Liver (tissue), 9 donors: Measurements from ENCODE around the gene SPRY2. TPM values are rescaled to one million over a fixed set of nuclear protein-coding genes. Genes with fewer than 3 reads are reported as not detected.

ENCODE experiments used
- DNase-seq: peaks from one replicate; pipeline ENCODE4 v3.0.0-alpha.2; 2017; ENCODE audit warnings: low spot score
- H3K27ac ChIP-seq, 2 donors: one replicate each; pipeline ENCODE4 v1.7.0; 2013; ENCODE audit warnings: inconsistent platforms in 2 of 2, low read length in 2 of 2, control low read depth in 1 of 2, low read depth in 1 of 2, mild to moderate bottlenecking in 1 of 2
- H3K27me3 ChIP-seq, 4 donors: one replicate each; pipeline versions ENCODE4 v1.6.1 to v1.7.0; 2013; ENCODE audit warnings: low read length in 3 of 4, inconsistent platforms in 1 of 4, mild to moderate bottlenecking in 1 of 4, moderate library complexity in 1 of 4; ENCODE audit not compliant: control insufficient read depth in 4 of 4, insufficient read depth in 4 of 4
- H3K36me3 ChIP-seq, 4 donors: one replicate each; pipeline versions ENCODE4 v1.6.1 to v1.7.0; 2013; ENCODE audit warnings: low read length in 3 of 4, mild to moderate bottlenecking in 3 of 4, low read depth in 1 of 4, moderate library complexity in 1 of 4; ENCODE audit not compliant: control insufficient read depth in 4 of 4, insufficient read depth in 3 of 4
- H3K4me1 ChIP-seq, 4 donors: one replicate each; pipeline versions ENCODE4 v1.6.1 to v1.7.0; 2013; ENCODE audit warnings: low read length in 3 of 4, mild to moderate bottlenecking in 3 of 4, moderate library complexity in 1 of 4; ENCODE audit not compliant: control insufficient read depth in 4 of 4, insufficient read depth in 4 of 4
- H3K4me3 ChIP-seq, 3 donors: one replicate each; pipeline versions ENCODE4 v1.6.1 to v1.7.0; 2013; ENCODE audit warnings: low read length in 3 of 3, control low read depth in 1 of 3, low read depth in 1 of 3, mild to moderate bottlenecking in 1 of 3
- H3K9ac ChIP-seq, 2 donors: one replicate each; pipeline ENCODE4 v1.7.0; 2013; ENCODE audit warnings: low read length in 2 of 2, mild to moderate bottlenecking in 2 of 2, moderate library complexity in 2 of 2, control low read depth in 1 of 2, low read depth in 1 of 2
- H3K9me3 ChIP-seq, 4 donors: one replicate each; pipeline versions ENCODE4 v1.6.1 to v1.7.0; 2013; ENCODE audit warnings: low read length in 3 of 4; ENCODE audit not compliant: control insufficient read depth in 4 of 4
- CTCF ChIP-seq: fragments of 150-350 bp; IDR thresholded peaks from 2 replicates; pipeline ENCODE4 v1.5.1; 2017; ENCODE audit warnings: improper control_type of control experiment, low read depth, low read length; ENCODE audit not compliant: missing input control
- EGR1 ChIP-seq, 2 donors: IDR thresholded peaks; 2 replicates each; pipeline ENCODE4 v1.6.1; 2016 to 2018; ENCODE audit warnings: antibody characterized with exemption in 2 of 2, low read depth in 2 of 2
- FOXA1 ChIP-seq: IDR thresholded peaks from 2 replicates; pipeline ENCODE4 v1.6.1; 2016; ENCODE audit warnings: antibody characterized with exemption
- FOXA2 ChIP-seq: IDR thresholded peaks from 2 replicates; pipeline ENCODE4 v1.6.1; 2016; ENCODE audit warnings: antibody characterized with exemption
- GABPA ChIP-seq, 2 donors: IDR thresholded peaks in 1 of 2; conservative IDR thresholded peaks in 1 of 2; 2 replicates each; pipeline ENCODE4 v1.6.1; 2016; ENCODE audit warnings: antibody characterized with exemption in 2 of 2, mild to moderate bottlenecking in 1 of 2, moderate library complexity in 1 of 2
- HNF4A ChIP-seq, 2 donors: conservative IDR thresholded peaks; 2 replicates each; pipeline ENCODE4 v1.6.1; 2016; ENCODE audit warnings: antibody characterized with exemption in 2 of 2, mild to moderate bottlenecking in 2 of 2
- HNF4G ChIP-seq: IDR thresholded peaks from 2 replicates; pipeline ENCODE4 v1.6.1; 2016; ENCODE audit warnings: antibody characterized with exemption
- JUND ChIP-seq, 2 donors: IDR thresholded peaks; 2 replicates each; pipeline ENCODE4 v1.6.1; 2016; ENCODE audit warnings: antibody characterized with exemption in 2 of 2
- MAX ChIP-seq: IDR thresholded peaks from 2 replicates; pipeline ENCODE4 v1.6.1; 2016; ENCODE audit warnings: antibody characterized with exemption
- RXRA ChIP-seq, 2 donors: IDR thresholded peaks; 2 replicates each; pipeline ENCODE4 v1.6.1; 2017 to 2018; ENCODE audit warnings: antibody characterized with exemption in 2 of 2, mild to moderate bottlenecking in 1 of 2
- SP1 ChIP-seq: IDR thresholded peaks from 2 replicates; pipeline ENCODE4 v1.6.1; 2018; ENCODE audit warnings: antibody characterized with exemption, mild to moderate bottlenecking
- TAF1 ChIP-seq: conservative IDR thresholded peaks from 2 replicates; pipeline ENCODE4 v1.6.1; 2016; ENCODE audit warnings: antibody characterized with exemption, mild to moderate bottlenecking
- YY1 ChIP-seq: IDR thresholded peaks from 2 replicates; pipeline ENCODE4 v1.6.1; 2016; ENCODE audit warnings: antibody characterized with exemption, mild to moderate bottlenecking
- ZBTB33 ChIP-seq: IDR thresholded peaks from 2 replicates; pipeline ENCODE4 v1.6.1; 2016; ENCODE audit warnings: antibody characterized with exemption
- WGBS: extraction: QIAGEN DNeasy Blood & Tissue Kit; methylation state at CpG from one replicate; pipeline ENCODE4 v1.1.7; 2013; 5-methylcytosine and 5-hydroxymethylcytosine counted together
- polyA plus RNA-seq, 2 donors: library from polyadenylated mRNA; stranded (reverse) in 1 of 2; unstranded in 1 of 2; fragments of 200-250 nt in 1 of 2; fragments of >200 nt in 1 of 2; fragmentation: Nextera tagmentation in 1 of 2; extraction: Ambion mirVana in 1 of 2; gene quantifications; one replicate each; pipeline versions ENCODE4 v1.2.1 to v1.2.3, GENCODE V29; 2013 to 2015
- total RNA-seq, 2 donors: library from RNA; depleted of rRNA; stranded (reverse); fragments of >200 nt; gene quantifications; one replicate each; pipeline ENCODE4 v1.2.3, GENCODE V29; 2014
- donor health status: healthy.
- donor health status: healthy.
- donor health status: healthy.
- donor health status: healthy.
- donor health status: healthy.

Gene SPRY2
- total and polyA plus RNA-seq, 4 donors = 4.8 to 20.1 (median 9.1) TPM

- Histone ChIP-seq H3K4me1 (no peaks in the 10 kb centered on the region), H3K9me3 (no peaks in the 10 kb centered on the region), H3K9ac (no peak overlapping the region), H3K4me3 (no peak overlapping the region), H3K27me3 (no peaks in the 10 kb centered on the region), H3K27ac (no peak overlapping the region), H3K36me3 (no peaks in the 10 kb centered on the region)
- TF ChIP-seq YY1 (no peak), CTCF (no peak)
- no peak for DNase-seq
Measured at GRCh38 chr13:80299046-80299445, 41.9 kb downstream of the SPRY2 start.

- Histone ChIP-seq H3K27ac (no peak overlapping the region), H3K27me3 (no peaks in the 10 kb centered on the region), H3K4me1 (no peaks in the 10 kb centered on the region), H3K36me3 (no peaks in the 10 kb centered on the region), H3K9me3 (no peaks in the 10 kb centered on the region), H3K9ac (no peak overlapping the region), H3K4me3 (no peak overlapping the region)
- 70% methylated on average over 2 of the region's 2 CpGs for WGBS
- DNase-seq = no peak
- TF ChIP-seq GABPA (IDR thresholded peaks at IDR 0.05 in 1 of 2, conservative IDR thresholded peaks at IDR 0.05 in 1 of 2) = no peak
- no peak for TF ChIP-seq MAX
- TF ChIP-seq FOXA1 = no peak
- no peak for TF ChIP-seq SP1
- TF ChIP-seq EGR1 (IDR thresholded peaks at IDR 0.05; ENCODE audit: low read depth in 2 of 2) = no peak
Measured at GRCh38 chr13:80297503-80297902, 43.4 kb downstream of the SPRY2 start.

- DNase-seq = no peak
- Histone ChIP-seq H3K4me1 (no peaks in the 10 kb centered on the region), H3K27ac (no peak overlapping the region), H3K9ac (no peak overlapping the region), H3K4me3 (no peak overlapping the region), H3K27me3 (no peaks in the 10 kb centered on the region), H3K9me3 (no peaks in the 10 kb centered on the region), H3K36me3 (no peaks in the 10 kb centered on the region)
- peak; percentile 14 to 19 for TF ChIP-seq HNF4A (conservative IDR thresholded peaks at IDR 0.05)
- TF ChIP-seq JUND (IDR thresholded peaks at IDR 0.05) = no peak
Measured at GRCh38 chr13:80297094-80297493, 43.8 kb downstream of the SPRY2 start.

GRCh38 chr13:80296638-80297037 lies 44.3 kb downstream of the SPRY2 start:
- TF ChIP-seq FOXA2 (no peak), ZBTB33 (no peak), RXRA (IDR thresholded peaks at IDR 0.05) (no peak), MAX (no peak), HNF4A (conservative IDR thresholded peaks at IDR 0.05) (no peak), FOXA1 (no peak), GABPA (IDR thresholded peaks at IDR 0.05 in 1 of 2, conservative IDR thresholded peaks at IDR 0.05 in 1 of 2) (no peak), TAF1 (no peak), HNF4G (no peak)
- no peaks in the 10 kb centered on the region for H3K36me3 ChIP-seq
- no peak for DNase-seq
- no peak overlapping the region for H3K9ac ChIP-seq
- H3K27ac ChIP-seq = no peak overlapping the region
- no peaks in the 10 kb centered on the region for H3K27me3 ChIP-seq
- no peaks in the 10 kb centered on the region for H3K9me3 ChIP-seq
- 88% methylated on average over 7 of the region's 7 CpGs for WGBS
- no peak overlapping the region for H3K4me3 ChIP-seq
- no peaks in the 10 kb centered on the region for H3K4me1 ChIP-seq
